Measurements from ENCODE around the gene SPACA9. TPM values are rescaled to one million over a fixed set of nuclear protein-coding genes. Genes with fewer than 3 reads are reported as not detected.

Gene SPACA9
- total RNA-seq, 1 donor from 2014 or later, result 1.6 TPM

Other genes with a start within 250 kb of the SPACA9 start
- 12.7 and 14.0 TPM in 2 replicates for gene DDX31, start 208.9 kb upstream of the SPACA9 start, total RNA-seq
- 16.7 and 18.2 TPM in 2 replicates for gene GTF3C4, start 208.4 kb upstream of the SPACA9 start, total RNA-seq
- 0.07 TPM in 1 of 2 replicates, not detected in the other for gene AK8, start 614 bp upstream of the SPACA9 start, total RNA-seq
- 18.7 and 29.0 TPM in 2 replicates for gene TSC1, start 65.7 kb downstream of the SPACA9 start, total RNA-seq
- not detected in 2 replicates for gene GFI1B, start 99.8 kb downstream of the SPACA9 start, total RNA-seq
- gene GTF3C5, start 152.1 kb downstream of the SPACA9 start, total RNA-seq, result 52.9 and 58.9 TPM in 2 replicates
- gene CEL, start 183.1 kb downstream of the SPACA9 start, total RNA-seq, result 0.07 and 0.18 TPM in 2 replicates
- gene RALGDS, start 242.3 kb downstream of the SPACA9 start, total RNA-seq, result 30.4 and 34.6 TPM in 2 replicates

Data from pulmonary artery endothelial cell (primary cell).